GM20000 (cell line): ENCODE data around the gene FN3KRP.

Experiments used
- DNase-seq: peaks from one replicate; pipeline ENCODE4 v3.0.0; 2012; ENCODE audit warnings: low spot score
- TF ChIP-seq, protein P1 (sequence below): IDR thresholded peaks from 2 replicates; pipeline ENCODE4 v1.5.1; 2012; ENCODE audit warnings: mild to moderate bottlenecking, control low read depth; ENCODE audit errors: extremely low read depth, missing control alignments

Gene FN3KRP

DNA sequence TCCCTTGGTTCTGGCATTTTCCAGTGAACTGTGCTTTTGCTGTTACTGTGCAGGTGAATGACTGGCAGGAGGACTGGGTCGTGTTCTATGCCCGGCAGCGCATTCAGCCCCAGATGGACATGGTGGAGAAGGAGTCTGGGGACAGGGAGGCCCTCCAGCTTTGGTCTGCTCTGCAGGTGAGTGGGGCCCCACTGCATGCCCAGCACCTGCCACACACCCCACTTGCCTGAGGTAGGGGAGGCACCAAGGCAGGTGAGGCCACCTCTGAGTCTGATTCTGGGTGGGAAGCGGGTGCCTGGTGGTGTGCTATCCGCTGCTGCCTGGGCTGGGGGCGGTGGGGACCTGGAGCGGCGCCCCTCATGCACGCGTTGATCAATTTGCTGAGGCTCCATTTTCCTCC lies 9.9 kb downstream of the FN3KRP start:
- TF ChIP-seq, protein P1, sequence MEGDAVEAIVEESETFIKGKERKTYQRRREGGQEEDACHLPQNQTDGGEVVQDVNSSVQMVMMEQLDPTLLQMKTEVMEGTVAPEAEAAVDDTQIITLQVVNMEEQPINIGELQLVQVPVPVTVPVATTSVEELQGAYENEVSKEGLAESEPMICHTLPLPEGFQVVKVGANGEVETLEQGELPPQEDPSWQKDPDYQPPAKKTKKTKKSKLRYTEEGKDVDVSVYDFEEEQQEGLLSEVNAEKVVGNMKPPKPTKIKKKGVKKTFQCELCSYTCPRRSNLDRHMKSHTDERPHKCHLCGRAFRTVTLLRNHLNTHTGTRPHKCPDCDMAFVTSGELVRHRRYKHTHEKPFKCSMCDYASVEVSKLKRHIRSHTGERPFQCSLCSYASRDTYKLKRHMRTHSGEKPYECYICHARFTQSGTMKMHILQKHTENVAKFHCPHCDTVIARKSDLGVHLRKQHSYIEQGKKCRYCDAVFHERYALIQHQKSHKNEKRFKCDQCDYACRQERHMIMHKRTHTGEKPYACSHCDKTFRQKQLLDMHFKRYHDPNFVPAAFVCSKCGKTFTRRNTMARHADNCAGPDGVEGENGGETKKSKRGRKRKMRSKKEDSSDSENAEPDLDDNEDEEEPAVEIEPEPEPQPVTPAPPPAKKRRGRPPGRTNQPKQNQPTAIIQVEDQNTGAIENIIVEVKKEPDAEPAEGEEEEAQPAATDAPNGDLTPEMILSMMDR: no peak
- no peak for DNase-seq

GRCh38 chr17:82729479-82730260 lies 13.2 kb downstream of the FN3KRP start:
- TF ChIP-seq, protein P1: no peak
- no peak for DNase-seq

- no peak for DNase-seq
- TF ChIP-seq, protein P1: no peak
These were observed 15.7 kb downstream of the FN3KRP start for GRCh38 chr17:82732118-82732743.

DNA sequence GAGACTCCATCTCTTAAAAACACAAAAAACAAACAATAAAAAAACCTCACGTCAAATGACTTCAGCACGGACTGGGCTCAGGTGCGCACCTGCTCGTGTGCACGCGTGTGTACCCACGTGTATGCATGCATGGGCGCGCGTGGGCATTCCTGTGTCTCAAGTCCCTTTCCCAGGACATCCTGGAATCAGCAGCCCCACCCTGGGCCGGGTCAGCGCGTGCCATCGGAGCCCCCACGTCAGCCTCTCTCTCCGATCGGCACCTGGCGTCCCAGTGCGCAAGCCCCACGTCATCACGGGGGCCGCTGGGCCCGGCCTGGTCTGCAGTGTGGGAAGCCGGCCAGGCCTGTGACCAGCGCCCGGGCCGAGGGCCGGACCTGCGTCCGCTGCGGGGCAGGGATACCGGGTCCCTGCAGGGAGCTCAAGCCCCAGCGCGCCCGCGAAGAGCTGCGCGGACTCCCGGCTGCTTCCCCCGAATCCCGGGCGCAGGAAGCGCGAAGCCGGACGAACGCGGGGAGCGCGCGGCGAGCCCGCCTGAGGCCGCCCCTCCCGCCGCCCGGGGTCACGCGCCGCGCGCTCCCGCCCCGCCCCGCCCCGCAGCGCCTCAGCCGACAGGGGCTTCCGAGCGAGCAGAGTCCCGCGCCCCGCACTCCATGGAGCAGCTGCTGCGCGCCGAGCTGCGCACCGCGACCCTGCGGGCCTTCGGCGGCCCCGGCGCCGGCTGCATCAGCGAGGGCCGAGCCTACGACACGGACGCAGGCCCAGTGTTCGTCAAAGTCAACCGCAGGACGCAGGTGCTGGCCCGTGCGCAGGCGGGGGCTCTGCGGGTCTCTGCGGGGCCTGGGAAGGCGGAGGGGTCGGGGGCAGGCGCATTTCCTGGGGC lies 18.7 kb downstream of the FN3KRP start, which contains the start of gene FN3K:
Gene FN3K (plus strand): TSS at position 629 of the 880 bp plus-strand sequence. CDS start 22 bp downstream, at position 651.
- DNase-seq: peak; percentile 61
- TF ChIP-seq, protein P1: no peak

DNA sequence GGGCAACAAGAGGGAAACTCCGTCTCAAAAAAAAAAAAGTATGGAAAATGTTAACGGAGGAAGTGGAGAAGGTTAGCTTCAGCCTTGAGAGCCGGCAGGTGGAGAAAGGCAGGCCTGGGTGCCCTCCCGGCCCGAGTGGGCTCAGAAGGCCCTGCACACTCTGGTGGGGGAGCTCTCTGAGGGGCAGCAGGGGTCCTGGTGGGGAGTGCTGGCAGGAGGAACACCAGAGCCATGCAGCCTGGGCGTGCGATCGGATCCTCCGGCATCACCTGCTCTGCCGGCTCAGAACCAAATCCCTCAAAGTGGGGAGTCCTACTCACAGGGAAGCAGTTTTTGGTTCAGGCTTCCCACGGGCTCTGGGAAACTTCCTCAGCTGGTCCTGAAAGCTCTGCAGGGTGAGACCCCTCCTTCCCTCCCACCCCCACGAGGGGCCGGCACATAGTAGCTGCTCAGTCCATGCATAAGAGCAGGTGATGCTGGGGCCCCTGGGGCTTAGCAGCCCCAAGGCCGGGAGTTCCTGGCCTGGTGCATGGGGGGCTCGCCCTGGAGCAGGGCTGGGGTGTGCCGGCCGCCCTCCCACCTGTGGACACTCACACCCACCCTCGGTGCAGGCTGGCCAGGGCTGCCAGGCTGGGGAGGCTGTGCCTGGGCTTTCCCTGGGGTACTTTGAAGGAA lies 20.1 kb downstream of the FN3KRP start:
- no peak for DNase-seq
- TF ChIP-seq, protein P1: no peak

DNA sequence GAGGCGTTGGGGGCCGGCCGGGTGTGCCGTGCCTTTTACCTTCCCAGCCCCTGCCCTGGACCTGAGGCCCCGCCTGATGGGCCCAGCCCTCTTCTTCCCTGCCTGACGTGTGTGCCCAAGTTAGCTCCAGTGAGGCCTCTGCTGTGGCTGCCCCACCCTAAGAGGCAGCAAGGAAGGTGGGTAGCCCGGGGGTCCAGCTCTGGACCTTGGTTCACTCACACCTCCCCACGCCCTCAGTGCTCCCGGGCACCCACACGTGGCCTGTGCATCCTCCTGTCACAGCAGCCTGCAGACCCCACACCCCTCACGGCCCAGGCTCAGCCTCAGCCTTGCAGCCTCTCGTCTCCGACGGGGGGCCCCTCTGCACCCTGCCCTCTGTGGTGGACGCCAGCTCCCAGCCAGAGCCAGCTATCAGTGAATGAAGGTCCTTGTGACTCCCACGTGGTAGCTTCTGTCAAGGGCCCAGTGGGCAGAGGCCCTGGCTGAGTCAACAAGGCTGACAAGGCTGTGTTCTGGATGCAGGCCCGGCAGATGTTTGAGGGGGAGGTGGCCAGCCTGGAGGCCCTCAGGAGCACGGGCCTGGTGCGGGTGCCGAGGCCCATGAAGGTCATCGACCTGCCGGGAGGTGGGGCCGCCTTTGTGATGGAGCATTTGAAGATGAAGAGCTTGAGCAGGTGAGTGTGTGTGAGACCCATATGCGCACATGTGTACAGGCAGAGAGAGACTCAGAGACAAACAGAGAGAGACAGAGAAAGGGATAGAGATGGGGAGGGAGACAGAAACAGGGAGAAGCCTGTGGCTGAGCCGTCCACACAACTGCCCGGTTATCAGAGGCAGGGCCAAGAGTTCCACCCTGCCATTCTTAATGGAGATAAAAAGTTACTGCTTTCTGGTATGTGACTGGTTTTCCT lies 21.7 kb downstream of the FN3KRP start:
- TF ChIP-seq, protein P1: no peak
- DNase-seq: no peak
